ENCODE results near the gene PPP6R3. TPM values are rescaled to one million over a fixed set of nuclear protein-coding genes. Genes with fewer than 3 reads are reported as not detected.

The PPP6R3 gene
- total and polyA plus RNA-seq, 10 of the 15 experiments (the other 5 are each of a cell fraction or from before 2014, with no cell fraction given) = 12.4 to 123 (median 74.1) TPM

DNA sequence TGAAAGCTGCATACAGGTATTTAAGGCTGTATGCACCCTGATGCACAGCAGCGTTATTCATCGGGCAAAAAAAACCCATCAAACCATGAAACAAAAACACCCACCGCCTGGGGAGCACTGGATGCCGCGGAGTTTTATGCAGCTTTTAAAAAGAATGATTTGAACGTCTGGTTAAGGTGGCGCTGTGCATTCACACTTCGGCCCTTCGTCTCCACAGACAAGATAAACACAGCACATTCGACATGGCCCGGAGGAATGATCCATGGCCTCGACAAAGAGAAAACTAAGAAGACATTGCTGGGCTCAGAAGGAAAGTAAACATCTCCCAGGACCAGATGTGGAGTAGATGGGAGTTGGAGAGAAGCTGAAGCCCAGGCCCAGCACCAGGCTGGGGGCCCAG is 183.0 kb downstream of the PPP6R3 start:
- no peak for ATAC-seq
- no peaks in the 10 kb centered on the region for H3K79me2 ChIP-seq (ENCODE audit: control insufficient read depth, insufficient read depth, low read length)
- whole genome bisulfite sequencing (ENCODE audit: insufficient coverage, insufficient replicate concordance, low lambda C conversion rate, missing lambda C conversion rate) = 57% methylated on average over 12 of the region's 12 CpGs
- peaks cover 4% of the 10 kb centered on the region; the same call in 2 of the 3 replicates for H3K9me3 ChIP-seq (replicated peaks; ENCODE audit: control insufficient read depth, insufficient read depth, low read length)
- RAD21 ChIA-PET (ENCODE audit: unreplicated experiment) = no interaction called here
- no peaks in the 10 kb centered on the region for H3K4me1 ChIP-seq (ENCODE audit: control insufficient read depth, insufficient read depth, low read length)
- SMC1A ChIA-PET (ENCODE audit: uncharacterized antibody, unreplicated experiment) = no interaction called here
- no TSS peak for BruUV-seq (replicated peaks)
- H3K36me3 ChIP-seq (ENCODE audit: control insufficient read depth in 2 of 2, insufficient read depth in 2 of 2, low read length in 1 of 2) = no peaks in the 10 kb centered on the region
- POLR2A ChIA-PET = no interaction called here
- FAIRE-seq = no peak
- no peak overlapping the region for H3K4me2 ChIP-seq (ENCODE audit: control insufficient read depth, insufficient read depth)
- no peak overlapping the region for H3K27ac ChIP-seq (ENCODE audit: control insufficient read depth, insufficient read depth)
- CTCF ChIA-PET = no interaction called here
- in situ Hi-C loops (cut with MboI) = no loop called here
- intact Hi-C loops (cut with micrococcal nuclease; ENCODE audit: unreplicated experiment) = no loop called here
- no peak overlapping the region for H3K4me3 ChIP-seq
- TF ChIP-seq BHLHE40 (IDR thresholded peaks at IDR 0.05; ENCODE audit: borderline replicate concordance in 1 of 2, low read depth in 2 of 2, low read length in 1 of 2) (no peak), SREBF2 (IDR thresholded peaks at IDR 0.05; ENCODE audit: low read length) (no peak), SMAD5 (IDR thresholded peaks at IDR 0.05; ENCODE audit: low read depth) (no peak)
- peaks cover 0 to 2% of the 10 kb centered on the region in 2 experiments; a peak in 1 of 4 replicates for H3K27me3 ChIP-seq (replicated peaks in 1 of 2; ENCODE audit: control insufficient read depth in 2 of 2, insufficient read depth in 2 of 2, low read length in 1 of 2)
- no peak for DNase-seq (ENCODE audit: low read depth, low spot score)
- no peak overlapping the region for H3K9ac ChIP-seq (ENCODE audit: control insufficient read depth, insufficient read depth, low read length)
- no peaks in the 10 kb centered on the region for H4K20me1 ChIP-seq (ENCODE audit: control insufficient read depth, insufficient read depth)
- H2AFZ ChIP-seq (ENCODE audit: control insufficient read depth, low read depth, low read length) = no peak overlapping the region

DNA sequence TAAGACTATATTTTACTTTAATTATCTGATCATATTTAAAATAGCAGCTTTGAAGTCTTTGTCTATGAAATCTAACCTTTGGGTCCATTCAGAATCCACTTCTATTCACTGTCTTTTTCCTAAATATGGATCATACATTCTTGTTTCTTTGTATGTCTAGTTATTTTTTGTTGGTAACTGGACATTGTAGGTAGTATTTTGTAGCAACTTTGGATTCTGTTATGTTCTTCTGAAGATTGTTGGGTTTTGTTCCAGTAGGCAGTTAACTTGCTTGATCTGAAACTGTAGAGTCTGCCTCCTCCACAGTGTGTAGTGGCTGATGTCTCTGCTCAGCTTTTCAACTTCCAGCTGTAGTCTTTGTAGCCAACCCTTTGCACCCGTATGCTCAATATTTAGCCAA is 186.3 kb downstream of the PPP6R3 start:
- no peak for ATAC-seq
- no peak for FAIRE-seq
- intact Hi-C loops (cut with micrococcal nuclease; ENCODE audit: unreplicated experiment) (no loop called here), in situ Hi-C loops (cut with MboI) (no loop called here)
- Histone ChIP-seq H3K4me2 (ENCODE audit: control insufficient read depth, insufficient read depth) (no peak overlapping the region), H4K20me1 (ENCODE audit: control insufficient read depth, insufficient read depth) (no peaks in the 10 kb centered on the region), H3K79me2 (ENCODE audit: control insufficient read depth, insufficient read depth, low read length) (no peaks in the 10 kb centered on the region), H3K9me3 (replicated peaks; ENCODE audit: control insufficient read depth, insufficient read depth, low read length) (peaks cover 4% of the 10 kb centered on the region; the same call in 2 of the 3 replicates), H3K4me1 (ENCODE audit: control insufficient read depth, insufficient read depth, low read length) (no peaks in the 10 kb centered on the region), H3K27me3 (replicated peaks in 1 of 2; ENCODE audit: control insufficient read depth in 2 of 2, insufficient read depth in 2 of 2, low read length in 1 of 2) (no peaks in the 10 kb centered on the region; a peak in 1 of 4 replicates), H3K9ac (ENCODE audit: control insufficient read depth, insufficient read depth, low read length) (no peak overlapping the region), H3K36me3 (ENCODE audit: control insufficient read depth in 2 of 2, insufficient read depth in 2 of 2, low read length in 1 of 2) (no peaks in the 10 kb centered on the region), H3K27ac (ENCODE audit: control insufficient read depth, insufficient read depth) (no peak overlapping the region), H2AFZ (ENCODE audit: control insufficient read depth, low read depth, low read length) (no peak overlapping the region), H3K4me3 (no peak overlapping the region)
- ChIA-PET POLR2A (no interaction called here), SMC1A (ENCODE audit: uncharacterized antibody, unreplicated experiment) (no interaction called here), CTCF (no interaction called here), RAD21 (ENCODE audit: unreplicated experiment) (no interaction called here)
- no TSS peak for BruUV-seq (replicated peaks)
- 64% methylated on average over 1 of the region's 1 CpG for WGBS (ENCODE audit: insufficient coverage, insufficient replicate concordance, low lambda C conversion rate, missing lambda C conversion rate)
- DNase-seq (ENCODE audit: low read depth, low spot score) = no peak
- TF ChIP-seq GABPA (IDR thresholded peaks at IDR 0.05; ENCODE audit: low read depth) (no peak), MYC (IDR thresholded peaks at IDR 0.05; ENCODE audit: insufficient read depth, insufficient read length, insufficient replicate concordance, low read length, severe bottlenecking) (no peak), POLR2A (IDR thresholded peaks at IDR 0.05; ENCODE audit: low read depth, low read length) (no peak), CBX3 (IDR thresholded peaks at IDR 0.05; ENCODE audit: borderline replicate concordance, low read depth) (no peak), CHD1 (IDR thresholded peaks at IDR 0.05; ENCODE audit: low read depth, low read length) (no peak), CREB1 (IDR thresholded peaks at IDR 0.05; ENCODE audit: low read depth) (no peak)
- TF ChIP-seq, protein P1, sequence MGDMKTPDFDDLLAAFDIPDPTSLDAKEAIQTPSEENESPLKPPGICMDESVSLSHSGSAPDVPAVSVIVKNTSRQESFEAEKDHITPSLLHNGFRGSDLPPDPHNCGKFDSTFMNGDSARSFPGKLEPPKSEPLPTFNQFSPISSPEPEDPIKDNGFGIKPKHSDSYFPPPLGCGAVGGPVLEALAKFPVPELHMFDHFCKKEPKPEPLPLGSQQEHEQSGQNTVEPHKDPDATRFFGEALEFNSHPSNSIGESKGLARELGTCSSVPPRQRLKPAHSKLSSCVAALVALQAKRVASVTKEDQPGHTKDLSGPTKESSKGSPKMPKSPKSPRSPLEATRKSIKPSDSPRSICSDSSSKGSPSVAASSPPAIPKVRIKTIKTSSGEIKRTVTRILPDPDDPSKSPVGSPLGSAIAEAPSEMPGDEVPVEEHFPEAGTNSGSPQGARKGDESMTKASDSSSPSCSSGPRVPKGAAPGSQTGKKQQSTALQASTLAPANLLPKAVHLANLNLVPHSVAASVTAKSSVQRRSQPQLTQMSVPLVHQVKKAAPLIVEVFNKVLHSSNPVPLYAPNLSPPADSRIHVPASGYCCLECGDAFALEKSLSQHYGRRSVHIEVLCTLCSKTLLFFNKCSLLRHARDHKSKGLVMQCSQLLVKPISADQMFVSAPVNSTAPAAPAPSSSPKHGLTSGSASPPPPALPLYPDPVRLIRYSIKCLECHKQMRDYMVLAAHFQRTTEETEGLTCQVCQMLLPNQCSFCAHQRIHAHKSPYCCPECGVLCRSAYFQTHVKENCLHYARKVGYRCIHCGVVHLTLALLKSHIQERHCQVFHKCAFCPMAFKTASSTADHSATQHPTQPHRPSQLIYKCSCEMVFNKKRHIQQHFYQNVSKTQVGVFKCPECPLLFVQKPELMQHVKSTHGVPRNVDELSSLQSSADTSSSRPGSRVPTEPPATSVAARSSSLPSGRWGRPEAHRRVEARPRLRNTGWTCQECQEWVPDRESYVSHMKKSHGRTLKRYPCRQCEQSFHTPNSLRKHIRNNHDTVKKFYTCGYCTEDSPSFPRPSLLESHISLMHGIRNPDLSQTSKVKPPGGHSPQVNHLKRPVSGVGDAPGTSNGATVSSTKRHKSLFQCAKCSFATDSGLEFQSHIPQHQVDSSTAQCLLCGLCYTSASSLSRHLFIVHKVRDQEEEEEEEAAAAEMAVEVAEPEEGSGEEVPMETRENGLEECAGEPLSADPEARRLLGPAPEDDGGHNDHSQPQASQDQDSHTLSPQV (IDR thresholded peaks at IDR 0.05) = no peak
- TF ChIP-seq, protein P2, sequence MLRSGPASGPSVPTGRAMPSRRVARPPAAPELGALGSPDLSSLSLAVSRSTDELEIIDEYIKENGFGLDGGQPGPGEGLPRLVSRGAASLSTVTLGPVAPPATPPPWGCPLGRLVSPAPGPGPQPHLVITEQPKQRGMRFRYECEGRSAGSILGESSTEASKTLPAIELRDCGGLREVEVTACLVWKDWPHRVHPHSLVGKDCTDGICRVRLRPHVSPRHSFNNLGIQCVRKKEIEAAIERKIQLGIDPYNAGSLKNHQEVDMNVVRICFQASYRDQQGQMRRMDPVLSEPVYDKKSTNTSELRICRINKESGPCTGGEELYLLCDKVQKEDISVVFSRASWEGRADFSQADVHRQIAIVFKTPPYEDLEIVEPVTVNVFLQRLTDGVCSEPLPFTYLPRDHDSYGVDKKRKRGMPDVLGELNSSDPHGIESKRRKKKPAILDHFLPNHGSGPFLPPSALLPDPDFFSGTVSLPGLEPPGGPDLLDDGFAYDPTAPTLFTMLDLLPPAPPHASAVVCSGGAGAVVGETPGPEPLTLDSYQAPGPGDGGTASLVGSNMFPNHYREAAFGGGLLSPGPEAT (IDR thresholded peaks at IDR 0.05; ENCODE audit: low read depth) = no peak
